ENCODE data around the gene SUGCT. TPM values are rescaled to one million over a fixed set of nuclear protein-coding genes. Genes with fewer than 3 reads are reported as not detected.

SUGCT gene
- total and polyA plus RNA-seq, 2 of the 8 experiments (the other 6 are each of a cell fraction or from before 2014, with no cell fraction given): 2.8 to 5.4 TPM

GRCh38 chr7:40500219-40500618 lies 365.4 kb downstream of the SUGCT start:
- Histone ChIP-seq H4K91ac (replicated peaks; ENCODE audit: insufficient read length, low read length) (no peak overlapping the region), H3K27me3 (replicated peaks in 1 of 4; ENCODE audit: control insufficient read depth in 3 of 4, extremely low read depth in 1 of 4, insufficient read depth in 3 of 4, low read length in 3 of 4) (no peaks in the 10 kb centered on the region), H2AK5ac (ENCODE audit: low read depth, low read length) (no peak overlapping the region), H3K4ac (replicated peaks; ENCODE audit: insufficient read length, low read depth, low read length) (no peak overlapping the region), H2BK12ac (ENCODE audit: low read depth, low read length) (no peak overlapping the region), H3K4me2 (ENCODE audit: insufficient read depth in 1 of 2, low read depth in 2 of 2, low read length in 2 of 2) (no peak overlapping the region), H3K4me1 (replicated peaks in 1 of 4; ENCODE audit: control insufficient read depth in 3 of 4, insufficient read depth in 4 of 4, low read length in 3 of 4) (no peaks in the 10 kb centered on the region), H3K18ac (ENCODE audit: extremely low read depth, low read length) (no peak overlapping the region), H3K56ac (replicated peaks; ENCODE audit: insufficient read length, low read depth, low read length) (no peak overlapping the region), H4K20me1 (replicated peaks in 1 of 2; ENCODE audit: control insufficient read depth in 1 of 2, insufficient read depth in 2 of 2, low read length in 2 of 2) (no peaks in the 10 kb centered on the region), H3K36me3 (ENCODE audit: control insufficient read depth in 2 of 4, insufficient read depth in 4 of 4, low read length in 3 of 4) (no peaks in the 10 kb centered on the region), H3K9ac (replicated peaks in 1 of 4; ENCODE audit: extremely low read depth in 1 of 4, low read depth in 3 of 4, low read length in 3 of 4) (no peak overlapping the region; a peak in 1 of 7 replicates), H3K23ac (ENCODE audit: insufficient read length) (no peak overlapping the region), H3K79me1 (ENCODE audit: low read depth, low read length) (no peaks in the 10 kb centered on the region), H2BK15ac (ENCODE audit: low read length) (no peak overlapping the region), H3K4me3 (ENCODE audit: extremely low read depth in 1 of 4, insufficient read depth in 2 of 4, low read depth in 3 of 4, low read length in 4 of 4) (no peak overlapping the region), H2BK20ac (ENCODE audit: low read length) (no peak overlapping the region), H3K14ac (ENCODE audit: insufficient read length) (no peak overlapping the region), H3K9me3 (ENCODE audit: insufficient read depth in 2 of 2, low read depth in 1 of 2, low read length in 1 of 2) (no peaks in the 10 kb centered on the region), H4K5ac (ENCODE audit: insufficient read length, low read depth, low read length) (no peak overlapping the region), H2BK5ac (ENCODE audit: low read depth, low read length) (no peak overlapping the region), H2AFZ (ENCODE audit: low read length) (no peak overlapping the region), H3K23me2 (ENCODE audit: low read depth, low read length) (no peaks in the 10 kb centered on the region), H3K27ac (ENCODE audit: low read depth, low read length) (no peak overlapping the region), H3K79me2 (ENCODE audit: control insufficient read depth in 1 of 2, insufficient read depth in 2 of 2, low read length in 2 of 2) (no peaks in the 10 kb centered on the region), H2BK120ac (replicated peaks; ENCODE audit: low read depth, low read length) (no peak overlapping the region), H4K8ac (ENCODE audit: extremely low read depth, insufficient read depth, low read length) (no peak overlapping the region)
- TF ChIP-seq ASH2L (IDR thresholded peaks at IDR 0.05; ENCODE audit: low read length): no peak
- DNase-seq (ENCODE audit: low read depth in 1 of 2, low spot score in 2 of 2): no peak
- 78% methylated on average over 1 of the region's 1 CpG; no CpG with 5 or more reads in 1 of the 2 experiments for WGBS, 2 experiments (ENCODE audit: extremely low coverage in 1 of 2, insufficient coverage in 1 of 2, insufficient read length in 1 of 2, insufficient replicate concordance in 2 of 2, low coverage in 1 of 2, low lambda C conversion rate in 2 of 2, missing lambda C conversion rate in 1 of 2)
- POLR2A ChIA-PET (ENCODE audit: partially characterized antibody): no interaction called here
- no peak for FAIRE-seq
- CTCF ChIA-PET (ENCODE audit: partially characterized antibody): interaction anchor here (2.1 kb wide), 1 partner anchor 104 kb away, joined by 7 read pairs; no protein-coding TSS in a partner anchor
